ENCODE measurements around the gene BCAS4. TPM values are rescaled to one million over a fixed set of nuclear protein-coding genes. Genes with fewer than 3 reads are reported as not detected.
"Not testable (repeated sequence)": the region's sequence is repeated elsewhere in the genome, so short reads cannot be mapped to it uniquely, and the experiment has no call there.

Gene BCAS4
- total RNA-seq, 4 donors from 2014 or later, result 0.66 to 91.6 (median 1.9) TPM

GRCh38 chr20:50772420-50773185 is 22.3 kb upstream of the BCAS4 start:
- Histone ChIP-seq H3K4me1 (no peaks in the 10 kb centered on the region), H3K9me3 (no peaks in the 10 kb centered on the region), H3K4me3 (no peak overlapping the region), H3K27me3 (no peaks in the 10 kb centered on the region), H3K27ac (no peak overlapping the region), H3K36me3 (no peaks in the 10 kb centered on the region)
- TF ChIP-seq CTCF (IDR thresholded peaks at IDR 0.05), result no peak
- TF ChIP-seq POLR2A (IDR thresholded peaks at IDR 0.05), result no peak
- DNase-seq, result peak in 2 of 3 donors; percentile 14 to 24

- Histone ChIP-seq H3K27me3 (no peaks in the 10 kb centered on the region), H3K9me3 (no peaks in the 10 kb centered on the region), H3K4me1 (no peaks in the 10 kb centered on the region), H3K4me3 (no peak overlapping the region), H3K27ac (no peak overlapping the region), H3K36me3 (no peaks in the 10 kb centered on the region)
- no peak for TF ChIP-seq CTCF (IDR thresholded peaks at IDR 0.05)
- no peak for TF ChIP-seq POLR2A (IDR thresholded peaks at IDR 0.05)
- peak in 1 of 3 donors; percentile 1 for DNase-seq
Measured at GRCh38 chr20:50774515-50774914, 20.3 kb upstream of the BCAS4 start.

- Histone ChIP-seq H3K4me1 (no peaks in the 10 kb centered on the region), H3K4me3 (no peak overlapping the region), H3K27me3 (no peaks in the 10 kb centered on the region), H3K36me3 (no peaks in the 10 kb centered on the region), H3K27ac (no peak overlapping the region), H3K9me3 (no peaks in the 10 kb centered on the region)
- DNase-seq, result peak in 2 of 3 donors; percentile 11 to 13
- TF ChIP-seq CTCF (IDR thresholded peaks at IDR 0.05) (no peak), POLR2A (IDR thresholded peaks at IDR 0.05) (no peak)
Measured at GRCh38 chr20:50776122-50776817, 18.6 kb upstream of the BCAS4 start.

- Histone ChIP-seq H3K4me1 (no peaks in the 10 kb centered on the region), H3K4me3 (no peak overlapping the region), H3K36me3 (no peaks in the 10 kb centered on the region), H3K9me3 (no peaks in the 10 kb centered on the region), H3K27me3 (no peaks in the 10 kb centered on the region), H3K27ac (no peak overlapping the region)
- DNase-seq, result no peak
- TF ChIP-seq CTCF (IDR thresholded peaks at IDR 0.05) (no peak), POLR2A (IDR thresholded peaks at IDR 0.05) (no peak)
Measured at GRCh38 chr20:50777373-50777772, 17.5 kb upstream of the BCAS4 start.

- H3K36me3 ChIP-seq, DNase-seq, H3K9me3 ChIP-seq, H3K27me3 ChIP-seq, H3K27ac ChIP-seq, H3K4me1 ChIP-seq, H3K4me3 ChIP-seq: not testable (repeated sequence)
Measured at GRCh38 chr20:50778994-50779393, 15.9 kb upstream of the BCAS4 start.

- no peak for DNase-seq
- no peaks in the 10 kb centered on the region for H3K9me3 ChIP-seq
- TF ChIP-seq CTCF (IDR thresholded peaks at IDR 0.05) (no peak), POLR2A (IDR thresholded peaks at IDR 0.05) (no peak)
Measured at GRCh38 chr20:50783390-50783789, 11.5 kb upstream of the BCAS4 start.

More at GRCh38 chr20:50783390-50783789, 11.5 kb upstream of the BCAS4 start:
- Histone ChIP-seq H3K27ac (no peak overlapping the region), H3K4me1 (no peaks in the 10 kb centered on the region), H3K36me3 (no peaks in the 10 kb centered on the region), H3K27me3 (no peaks in the 10 kb centered on the region), H3K4me3 (no peak overlapping the region)
